ENCODE data around the gene PAPPA.

- TF ChIP-seq CTCF (conservative IDR thresholded peaks at IDR 0.05; ENCODE audit: low read length) (no peak), EZH2phosphoT487 (IDR thresholded peaks at IDR 0.05; ENCODE audit: borderline replicate concordance, low read depth, low read length) (no peak)
Observed at GRCh38 chr9:116409129-116409528, 255.5 kb downstream of the PAPPA start.
